Effector memory CD8-positive, alpha-beta T cell (primary cell): ENCODE measurements around the gene PPP2R2B.

ENCODE experiments used
- ATAC-seq: fragments of 150-1000 bp; cut with Tn5 transposase; replicated peaks from 2 replicates; pipeline ENCODE4 v1.10.0; 2021; ENCODE audit warnings: mild to moderate bottlenecking, moderate library complexity
- DNase-seq, 3 experiments: peaks; one replicate each; pipeline ENCODE4 v3.0.0; 2021
- H3K27ac Mint-ChIP-seq, 2 donors: one replicate each; pipeline ENCODE4 v1.8.0; 2022; ENCODE audit warnings: mild to moderate bottlenecking in 2 of 2, mixed read lengths in 2 of 2, moderate library complexity in 2 of 2
- H3K27me3 Mint-ChIP-seq, 2 donors: one replicate each; pipeline ENCODE4 v1.8.0; 2022; ENCODE audit warnings: mixed read lengths in 2 of 2
- H3K36me3 Mint-ChIP-seq: one replicate; pipeline ENCODE4 v1.8.0; 2022; ENCODE audit warnings: mild to moderate bottlenecking, moderate library complexity, mixed read lengths; ENCODE audit not compliant: insufficient read depth
- H3K4me1 Mint-ChIP-seq, 2 donors: one replicate each; pipeline ENCODE4 v1.8.0; 2022; ENCODE audit warnings: low read depth in 2 of 2, mixed read lengths in 2 of 2
- H3K4me3 Mint-ChIP-seq, 2 donors: one replicate each; pipeline ENCODE4 v1.8.0; 2022; ENCODE audit warnings: mild to moderate bottlenecking in 2 of 2, mixed read lengths in 2 of 2, moderate library complexity in 2 of 2
- H3K9me3 Mint-ChIP-seq, 2 donors: one replicate each; pipeline ENCODE4 v1.8.0; 2022; ENCODE audit warnings: mixed read lengths in 2 of 2

PPP2R2B gene

DNA sequence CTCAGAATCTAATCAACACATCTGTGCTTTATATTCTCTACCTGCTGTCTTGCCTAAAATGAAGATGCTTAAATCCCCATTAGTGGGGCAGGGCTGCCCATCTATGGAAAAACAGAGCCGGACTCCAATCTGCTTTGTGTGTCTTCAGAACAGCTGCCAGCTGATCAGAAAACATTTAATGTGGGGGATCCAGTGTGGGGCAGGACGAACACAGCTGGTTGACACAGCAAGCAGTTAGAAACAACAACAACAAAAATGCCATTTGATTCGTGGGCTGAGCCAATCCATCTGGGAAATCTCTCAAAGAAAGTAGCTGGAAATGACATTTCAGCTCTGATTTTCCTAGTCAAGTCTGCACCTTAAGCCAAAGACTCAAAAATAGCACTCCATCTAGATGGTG lies 99.8 kb downstream of the PPP2R2B start:
- DNase-seq (no peak), ATAC-seq (no peak)
- H3K27me3 Mint-ChIP-seq, result no peaks in the 10 kb centered on the region
- H3K4me1 Mint-ChIP-seq, result peaks cover 13 to 29% of the 10 kb centered on the region in 2 donors
- no peak overlapping the region for H3K4me3 Mint-ChIP-seq
- H3K36me3 Mint-ChIP-seq, result no peaks in the 10 kb centered on the region
- H3K27ac Mint-ChIP-seq, result no peak overlapping the region
- H3K9me3 Mint-ChIP-seq, result no peaks in the 10 kb centered on the region

DNA sequence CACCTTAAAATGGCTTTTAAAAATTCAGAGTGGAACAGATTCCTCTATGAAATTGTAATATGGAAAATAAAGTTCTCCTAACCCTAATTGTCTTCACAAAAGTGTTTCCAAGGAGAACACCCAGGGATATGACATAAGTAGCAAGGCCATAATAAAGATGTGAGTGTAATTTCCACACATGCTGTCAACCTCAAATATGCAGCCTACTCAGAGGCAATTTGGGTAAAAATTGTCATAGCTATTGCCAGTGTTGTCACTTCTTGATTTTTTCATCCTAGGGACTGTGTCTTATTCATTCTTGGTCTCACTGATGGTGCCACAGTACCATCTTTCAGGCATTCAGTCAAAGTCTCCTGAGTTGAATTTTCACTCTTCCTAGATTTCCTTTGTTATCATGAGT lies 100.3 kb downstream of the PPP2R2B start:
- ATAC-seq (no peak), DNase-seq (no peak)
- Mint-ChIP-seq H3K36me3 (no peaks in the 10 kb centered on the region), H3K27me3 (no peaks in the 10 kb centered on the region), H3K4me3 (no peak overlapping the region), H3K27ac (no peak overlapping the region), H3K4me1 (peaks cover 12 to 29% of the 10 kb centered on the region in 2 donors), H3K9me3 (no peaks in the 10 kb centered on the region)

DNA sequence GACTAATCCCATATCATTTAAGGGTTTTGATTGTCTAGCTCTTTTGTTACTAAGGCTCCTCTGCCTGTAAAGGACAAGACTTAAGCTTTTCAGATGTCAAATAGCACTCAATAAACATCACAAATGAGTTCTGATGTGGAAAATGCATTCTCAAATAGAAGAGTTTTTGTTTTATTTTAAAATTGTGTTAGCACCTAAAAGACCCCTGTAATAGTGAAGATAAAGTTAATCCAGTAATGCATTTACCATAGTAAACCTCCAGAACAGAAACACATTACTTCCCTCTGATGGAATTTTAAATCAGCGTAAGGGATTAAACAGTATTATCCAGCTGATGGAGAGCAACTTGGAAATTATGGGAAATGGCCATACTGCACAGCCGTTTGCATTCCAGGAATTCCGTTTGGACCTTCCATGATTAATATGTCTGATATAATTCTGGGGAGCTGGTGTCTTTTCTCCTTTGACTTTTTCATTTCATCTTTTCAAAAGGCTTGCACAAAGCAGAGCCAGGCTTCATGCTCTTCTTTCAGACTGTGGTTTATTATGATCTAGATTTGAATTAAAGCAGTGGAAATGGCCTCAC lies 105.6 kb downstream of the PPP2R2B start:
- DNase-seq, result no peak
- no peak for ATAC-seq
- Mint-ChIP-seq H3K9me3 (no peaks in the 10 kb centered on the region), H3K36me3 (no peaks in the 10 kb centered on the region), H3K27ac (no peak overlapping the region), H3K4me3 (no peak overlapping the region), H3K27me3 (no peaks in the 10 kb centered on the region), H3K4me1 (peaks cover 8 to 15% of the 10 kb centered on the region in 2 donors)

DNA sequence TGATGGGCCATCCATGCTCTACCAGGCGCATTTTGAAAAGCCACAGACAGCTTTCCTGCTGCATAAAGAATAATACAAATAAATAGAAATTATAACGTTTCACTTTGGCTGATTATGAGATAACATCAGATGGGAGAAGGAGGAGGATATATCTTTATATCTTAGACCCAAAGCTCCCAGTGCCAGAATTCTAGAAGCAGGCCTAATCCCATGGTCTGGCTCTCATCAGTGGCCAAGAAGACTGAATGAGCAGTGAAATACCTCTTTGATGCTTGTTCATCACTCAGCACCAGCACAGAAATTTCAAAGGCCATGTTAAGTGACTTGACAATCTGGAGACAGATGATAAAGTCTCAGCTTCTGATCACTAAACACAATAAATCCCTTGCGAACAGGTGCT lies 107.6 kb downstream of the PPP2R2B start:
- Mint-ChIP-seq H3K9me3 (no peaks in the 10 kb centered on the region), H3K36me3 (no peaks in the 10 kb centered on the region), H3K27ac (no peak overlapping the region), H3K4me1 (peaks cover 11 to 21% of the 10 kb centered on the region in 2 donors), H3K4me3 (no peak overlapping the region), H3K27me3 (no peaks in the 10 kb centered on the region)
- DNase-seq (no peak), ATAC-seq (no peak)

DNA sequence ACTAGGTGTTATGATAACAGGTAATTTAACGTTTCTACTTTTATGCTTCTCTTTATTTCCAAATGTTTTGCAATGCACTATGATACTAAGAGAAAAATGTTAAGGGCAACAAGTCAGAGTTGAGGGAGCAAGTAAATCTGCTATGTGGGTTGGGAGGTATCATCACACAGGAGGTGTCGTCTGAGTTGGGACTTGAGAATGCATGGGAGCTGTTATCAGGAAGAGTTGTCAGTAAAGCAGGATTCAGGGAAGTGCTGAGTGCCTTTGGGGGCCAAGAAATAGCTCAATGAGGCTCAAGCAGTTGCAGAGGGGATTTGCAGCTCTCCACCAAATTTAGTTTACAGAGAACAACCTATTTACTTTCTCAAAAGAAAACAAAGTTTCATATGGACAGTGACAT lies 108.0 kb downstream of the PPP2R2B start:
- Mint-ChIP-seq H3K9me3 (no peaks in the 10 kb centered on the region), H3K4me3 (no peak overlapping the region), H3K36me3 (no peaks in the 10 kb centered on the region), H3K4me1 (peaks cover 13 to 19% of the 10 kb centered on the region in 2 donors), H3K27me3 (no peaks in the 10 kb centered on the region), H3K27ac (no peak overlapping the region)
- no peak for ATAC-seq
- no peak for DNase-seq

DNA sequence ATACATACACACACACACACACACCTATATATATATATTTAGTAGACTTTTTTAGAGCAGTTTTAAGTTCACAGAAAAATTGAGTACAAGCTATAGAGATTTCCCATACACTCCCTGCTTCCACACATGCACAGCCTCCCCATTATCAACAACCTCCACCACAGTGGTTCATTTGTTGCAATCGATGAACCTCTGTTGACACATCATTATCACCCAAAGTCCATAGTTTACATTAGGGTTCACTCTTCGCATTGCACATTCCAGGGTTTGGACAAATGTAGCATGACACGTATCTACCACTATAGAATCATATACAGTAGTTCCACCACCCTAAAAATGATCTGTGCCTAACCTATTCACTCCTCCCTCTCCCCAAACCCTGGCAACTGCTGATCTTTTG lies 111.0 kb downstream of the PPP2R2B start:
- ATAC-seq, result no peak
- Mint-ChIP-seq H3K27ac (peak overlapping the region in 1 of 2 donors; percentile 22), H3K27me3 (no peaks in the 10 kb centered on the region), H3K4me3 (no peak overlapping the region), H3K36me3 (no peaks in the 10 kb centered on the region), H3K4me1 (peaks cover 27 to 41% of the 10 kb centered on the region in 2 donors), H3K9me3 (no peaks in the 10 kb centered on the region)
- no peak for DNase-seq

DNA sequence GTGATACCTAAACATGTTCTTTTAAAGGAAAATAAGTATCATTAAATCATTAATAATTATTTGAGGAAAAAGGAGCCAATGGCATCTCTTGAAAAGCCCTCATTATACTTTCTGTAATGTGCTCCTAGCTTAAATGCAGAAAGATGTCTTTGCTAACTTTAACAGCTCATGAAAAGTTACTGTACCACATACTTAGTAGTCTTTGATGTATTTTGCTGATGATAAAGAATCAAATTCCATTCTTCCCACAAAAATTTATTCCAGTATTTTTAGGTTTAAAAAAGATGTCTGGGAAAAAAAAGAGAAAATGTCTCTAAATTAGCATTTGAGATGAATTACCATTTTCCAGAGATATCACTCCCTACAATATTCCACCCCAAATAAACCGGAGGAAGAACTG lies 112.5 kb downstream of the PPP2R2B start:
- DNase-seq (no peak), ATAC-seq (no peak)
- Mint-ChIP-seq H3K9me3 (no peaks in the 10 kb centered on the region), H3K4me1 (peaks cover 27 to 45% of the 10 kb centered on the region in 2 donors), H3K27ac (peak overlapping the region; percentile 91 to 99), H3K27me3 (no peaks in the 10 kb centered on the region), H3K4me3 (peak overlapping the region in 1 of 2 donors; percentile 73), H3K36me3 (no peaks in the 10 kb centered on the region)

DNA sequence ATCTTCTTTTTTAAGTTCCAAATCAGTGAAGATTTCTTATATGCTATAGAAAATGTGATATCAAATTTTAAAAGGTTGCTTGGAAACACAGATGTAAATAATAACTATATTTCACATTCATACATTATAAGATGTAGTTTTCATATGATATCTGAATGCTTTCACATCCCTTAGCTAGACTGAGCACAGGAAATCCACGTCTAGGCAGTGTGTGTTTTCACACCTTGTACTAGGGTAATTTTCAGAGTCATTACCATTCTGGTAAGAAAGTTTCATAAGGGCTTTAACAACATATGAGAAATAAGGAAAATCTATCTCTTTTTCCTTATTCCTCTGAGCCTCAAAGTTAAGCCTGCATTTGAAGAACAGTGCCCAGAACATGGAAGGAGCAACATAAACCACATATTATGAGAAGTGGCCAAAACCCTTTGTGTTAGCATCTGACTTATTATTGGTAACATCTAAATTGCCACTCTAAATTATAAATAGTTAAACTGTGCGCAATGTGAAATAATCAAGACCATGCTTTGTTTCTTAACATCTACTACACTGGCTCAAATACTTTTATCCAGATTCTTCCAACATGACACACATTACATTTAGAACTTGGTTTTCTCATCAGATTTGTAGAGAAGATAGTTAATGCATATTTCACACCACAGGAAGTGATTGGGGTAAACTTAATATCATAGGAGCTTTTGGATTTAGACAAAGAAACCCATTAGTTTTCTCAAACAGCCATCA lies 113.3 kb downstream of the PPP2R2B start:
- no peaks in the 10 kb centered on the region for H3K9me3 Mint-ChIP-seq
- peak overlapping the region; percentile 91 to 99 for H3K27ac Mint-ChIP-seq

DNA sequence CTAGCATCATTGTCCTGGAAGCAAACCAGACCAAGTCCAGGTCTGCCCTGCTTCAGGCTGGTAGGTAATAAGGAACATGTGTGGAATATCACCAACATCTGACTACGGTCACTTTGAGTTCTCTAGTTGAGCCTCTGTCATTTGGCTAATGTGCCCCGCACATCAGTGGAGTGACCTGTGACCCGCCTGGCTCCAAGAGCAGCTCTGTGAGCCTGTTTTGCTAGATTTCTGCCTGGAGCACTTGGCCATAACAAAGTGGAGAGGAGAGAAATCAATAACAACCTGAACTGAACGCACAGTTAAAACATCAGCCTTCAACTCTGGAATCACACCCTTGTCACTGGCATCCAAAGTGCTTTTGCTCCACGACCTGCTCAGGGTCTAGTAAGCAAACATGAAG lies 115.7 kb downstream of the PPP2R2B start:
- Mint-ChIP-seq H3K36me3 (no peaks in the 10 kb centered on the region), H3K4me3 (no peak overlapping the region), H3K9me3 (no peaks in the 10 kb centered on the region), H3K4me1 (peaks cover 37 to 60% of the 10 kb centered on the region in 2 donors), H3K27me3 (no peaks in the 10 kb centered on the region), H3K27ac (peak overlapping the region in 1 of 2 donors; percentile 32)
- DNase-seq (no peak), ATAC-seq (no peak)

More for the DNA sequence above, 113.3 kb downstream of the PPP2R2B start:
- no peaks in the 10 kb centered on the region for H3K27me3 Mint-ChIP-seq
- H3K4me1 Mint-ChIP-seq, result peaks cover 28 to 52% of the 10 kb centered on the region in 2 donors
- DNase-seq (peak; percentile 14 to 35 (median 26)), ATAC-seq (peak; percentile 98)
- no peaks in the 10 kb centered on the region for H3K36me3 Mint-ChIP-seq
- peak overlapping the region; percentile 49 to 73 for H3K4me3 Mint-ChIP-seq

DNA sequence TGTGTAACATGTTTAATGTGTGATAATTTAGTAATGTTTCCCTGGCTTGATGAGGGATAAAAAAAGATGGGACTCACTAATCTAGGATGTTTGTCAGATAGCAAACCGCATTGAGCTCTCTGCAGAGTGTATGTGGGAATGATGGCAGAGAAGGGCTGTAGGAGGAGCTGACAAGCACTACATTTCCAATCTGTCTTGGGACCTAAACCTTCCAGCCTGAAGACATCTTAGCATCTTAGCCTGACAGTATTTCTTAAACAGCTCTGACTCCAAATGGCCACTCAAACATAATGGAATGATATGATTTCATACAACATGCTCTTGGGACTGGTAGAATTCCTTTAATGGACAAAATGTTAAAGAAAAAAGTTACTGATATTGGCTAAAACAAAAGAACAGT lies 116.7 kb downstream of the PPP2R2B start:
- H3K9me3 Mint-ChIP-seq, result no peaks in the 10 kb centered on the region
- H3K4me3 Mint-ChIP-seq, result no peak overlapping the region
- no peaks in the 10 kb centered on the region for H3K27me3 Mint-ChIP-seq
- ATAC-seq (no peak), DNase-seq (no peak)
- no peaks in the 10 kb centered on the region for H3K36me3 Mint-ChIP-seq
- peaks cover 40 to 61% of the 10 kb centered on the region in 2 donors for H3K4me1 Mint-ChIP-seq
- H3K27ac Mint-ChIP-seq, result peak overlapping the region in 1 of 2 donors; percentile 32

DNA sequence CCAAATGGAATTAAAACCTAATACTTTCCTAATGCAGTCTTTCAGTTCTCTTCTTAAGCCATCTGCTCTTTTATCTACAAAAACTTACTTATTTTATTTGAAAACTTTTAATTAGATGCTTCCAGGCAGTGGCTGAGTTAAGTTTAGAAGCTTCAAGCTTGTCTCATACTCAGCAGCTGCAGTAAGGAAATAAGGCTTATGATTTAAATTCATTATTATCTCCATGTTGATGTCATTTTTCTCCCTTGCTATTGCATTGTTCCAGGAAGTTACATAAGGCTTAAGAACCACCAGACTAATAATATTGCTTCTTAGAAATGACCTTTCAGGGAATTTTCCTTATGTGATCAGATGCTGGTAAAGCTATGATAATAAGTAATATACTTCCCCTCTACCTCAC lies 119.6 kb downstream of the PPP2R2B start:
- H3K4me1 Mint-ChIP-seq, result peaks cover 34 to 53% of the 10 kb centered on the region in 2 donors
- no peaks in the 10 kb centered on the region for H3K9me3 Mint-ChIP-seq
- peak overlapping the region in 1 of 2 donors; percentile 46 for H3K27ac Mint-ChIP-seq
- DNase-seq, result no peak
- H3K4me3 Mint-ChIP-seq, result no peak overlapping the region
- H3K27me3 Mint-ChIP-seq, result no peaks in the 10 kb centered on the region
- no peak for ATAC-seq
- no peaks in the 10 kb centered on the region for H3K36me3 Mint-ChIP-seq

DNA sequence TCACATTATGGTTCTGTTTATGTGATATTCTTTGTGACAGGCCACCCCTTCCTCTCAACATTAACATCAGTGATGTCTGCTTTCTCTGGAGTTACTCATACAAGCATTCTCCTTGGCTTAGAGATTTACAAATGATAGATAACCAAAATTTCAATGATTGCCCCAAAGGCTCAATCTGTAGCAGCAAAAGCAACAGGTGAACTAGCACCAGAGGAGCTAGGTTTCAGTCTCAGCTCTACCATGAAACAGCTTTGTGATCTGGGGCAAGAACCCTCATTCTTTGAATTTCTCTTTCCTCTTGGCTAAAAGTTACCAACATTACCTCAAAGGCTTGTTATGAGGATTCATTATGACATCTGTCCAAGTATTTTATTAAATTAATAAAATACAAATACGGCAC lies 120.5 kb downstream of the PPP2R2B start:
- Mint-ChIP-seq H3K9me3 (no peaks in the 10 kb centered on the region), H3K27ac (peak overlapping the region in 1 of 2 donors; percentile 30), H3K36me3 (no peaks in the 10 kb centered on the region), H3K4me1 (peaks cover 42 to 58% of the 10 kb centered on the region in 2 donors), H3K27me3 (no peaks in the 10 kb centered on the region), H3K4me3 (no peak overlapping the region)
- ATAC-seq, result no peak
- DNase-seq, result no peak

DNA sequence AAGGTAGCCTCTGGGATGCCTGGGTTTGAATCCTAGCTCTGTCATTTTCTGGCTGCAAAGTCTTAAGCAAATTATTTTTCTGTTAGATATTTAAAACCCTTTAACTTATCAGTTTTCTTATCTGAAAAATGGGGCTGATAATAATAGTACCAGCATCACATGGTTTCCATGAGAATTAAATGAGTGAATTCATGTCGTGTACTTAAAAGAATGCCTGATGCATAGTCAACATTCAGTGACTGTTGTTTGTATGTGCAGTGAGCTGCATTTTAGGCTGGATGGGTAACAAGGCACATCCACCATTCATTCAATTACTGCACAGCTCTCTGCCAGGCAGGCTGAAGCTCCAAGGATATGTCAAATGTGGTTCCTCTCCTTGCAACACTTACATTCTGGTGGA lies 122.0 kb downstream of the PPP2R2B start:
- Mint-ChIP-seq H3K9me3 (no peaks in the 10 kb centered on the region), H3K36me3 (peaks cover 4% of the 10 kb centered on the region), H3K4me3 (no peak overlapping the region), H3K27me3 (no peaks in the 10 kb centered on the region), H3K4me1 (peaks cover 57 to 64% of the 10 kb centered on the region in 2 donors), H3K27ac (peak overlapping the region; percentile 3 to 5)
- ATAC-seq (no peak), DNase-seq (no peak)

DNA sequence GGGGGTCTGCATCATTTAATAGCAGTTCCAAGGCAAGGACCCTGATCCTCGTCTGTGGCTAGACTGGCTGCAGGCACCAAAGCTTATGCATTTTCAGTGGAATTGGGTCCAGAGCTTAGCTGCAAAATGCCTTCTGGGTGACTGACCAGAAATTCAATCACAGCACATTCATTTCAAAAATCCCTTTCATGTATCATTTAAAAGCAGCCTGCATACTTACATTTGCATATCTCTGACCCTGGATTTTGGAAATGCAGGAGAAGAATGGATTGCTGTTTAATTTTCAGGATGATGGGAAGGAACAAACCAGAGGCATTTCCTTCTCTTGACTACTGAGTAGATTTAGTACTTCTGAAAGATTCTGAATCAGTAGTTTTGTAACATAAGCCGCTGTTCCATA lies 122.8 kb downstream of the PPP2R2B start:
- ATAC-seq (no peak), DNase-seq (no peak)
- no peak overlapping the region for H3K4me3 Mint-ChIP-seq
- peaks cover 4% of the 10 kb centered on the region for H3K36me3 Mint-ChIP-seq
- no peak overlapping the region for H3K27ac Mint-ChIP-seq
- peaks cover 61 to 70% of the 10 kb centered on the region in 2 donors for H3K4me1 Mint-ChIP-seq
- no peaks in the 10 kb centered on the region for H3K9me3 Mint-ChIP-seq
- no peaks in the 10 kb centered on the region for H3K27me3 Mint-ChIP-seq
